LHCN-M2 (cell line): Measurements from ENCODE around the gene CCDC97. TPM values are rescaled to one million over a fixed set of nuclear protein-coding genes. Genes with fewer than 3 reads are reported as not detected.
"Not testable (repeated sequence)": the region's sequence is repeated elsewhere in the genome, so short reads cannot be mapped to it uniquely, and the experiment has no call there.

Source experiments
- DNase-seq: peaks from one replicate; pipeline ENCODE4 v3.0.0-alpha.2; 2012; ENCODE audit warnings: low read depth
- total RNA-seq: library from RNA; depleted of rRNA; stranded (reverse); fragments of >200 nt; gene quantifications from 2 replicates; pipeline ENCODE4 v1.2.3, GENCODE V29; 2014

Gene CCDC97
- total RNA-seq, 1 experiment from 2014 or later: 15.3 TPM

GRCh38 chr19:41334793-41335192 lies 24.8 kb downstream of the CCDC97 start:
- no peak for DNase-seq

GRCh38 chr19:41335467-41335866 lies 25.5 kb downstream of the CCDC97 start:
- DNase-seq: no peak

GRCh38 chr19:41339936-41340335 lies 30.0 kb downstream of the CCDC97 start:
- peak; percentile 64 for DNase-seq

GRCh38 chr19:41341669-41342490 lies 31.9 kb downstream of the CCDC97 start:
- no peak for DNase-seq

- no peak for DNase-seq
Measured at GRCh38 chr19:41344162-41344561, 34.2 kb downstream of the CCDC97 start.

- not testable (repeated sequence) for DNase-seq
Measured at GRCh38 chr19:41346916-41347315, 36.9 kb downstream of the CCDC97 start.

GRCh38 chr19:41350735-41351338 lies 40.9 kb downstream of the CCDC97 start:
- no peak for DNase-seq

GRCh38 chr19:41351339-41352245 lies 41.6 kb downstream of the CCDC97 start:
- DNase-seq: no peak

GRCh38 chr19:41352279-41352608 lies 42.3 kb downstream of the CCDC97 start:
- DNase-seq: no peak

GRCh38 chr19:41352609-41353465 lies 42.9 kb downstream of the CCDC97 start:
- peak; percentile 46 for DNase-seq

- DNase-seq: peak; percentile 78
Measured at GRCh38 chr19:41353466-41354342, 43.7 kb downstream of the CCDC97 start, which contains the start of gene TGFB1. TSS of gene TGFB1 (minus strand) at chr19:41353922. CDS start at chr19:41353044, 878 bp downstream.

- DNase-seq: no peak
Measured at GRCh38 chr19:41354343-41354953, 44.5 kb downstream of the CCDC97 start.

GRCh38 chr19:41355035-41355434 lies 45.1 kb downstream of the CCDC97 start:
- DNase-seq: no peak

- DNase-seq: no peak
Measured at GRCh38 chr19:41355802-41356201, 45.8 kb downstream of the CCDC97 start.

GRCh38 chr19:41356984-41357739 lies 47.2 kb downstream of the CCDC97 start:
- no peak for DNase-seq

- DNase-seq: no peak
Measured at GRCh38 chr19:41357746-41358145, 47.8 kb downstream of the CCDC97 start.

GRCh38 chr19:41359741-41360140 lies 49.8 kb downstream of the CCDC97 start:
- no peak for DNase-seq

GRCh38 chr19:41362143-41362847 lies 52.3 kb downstream of the CCDC97 start:
- no peak for DNase-seq
